Right forelimb (tissue), 1 donor: ENCODE data around the gene HSD17B12.
A peak's percentile ranks its signal among the peaks of the same experiment; 100 is the strongest.
"Not testable (repeated sequence)": the region's sequence is repeated elsewhere in the genome, so short reads cannot be mapped to it uniquely, and the experiment has no call there.

Source experiments
- DNase-seq: peaks from one replicate; pipeline ENCODE4 v3.0.0-alpha.2; 2018

HSD17B12 gene

GRCh38 chr11:43680521-43681400 is at the start of gene HSD17B12:
HSD17B12 (plus strand) TSS chr11:43680738; CDS start chr11:43680828, 90 bp downstream.
- DNase-seq: peak; percentile 99

GRCh38 chr11:43631732-43632131 is 48.8 kb upstream of the HSD17B12 start:
- DNase-seq: no peak

GRCh38 chr11:43632181-43632580 is 48.4 kb upstream of the HSD17B12 start:
- no peak for DNase-seq

- DNase-seq: no peak
Measured at GRCh38 chr11:43638717-43639116, 41.8 kb upstream of the HSD17B12 start.

- no peak for DNase-seq
Measured at GRCh38 chr11:43639224-43639623, 41.3 kb upstream of the HSD17B12 start.

GRCh38 chr11:43639920-43640319 is 40.6 kb upstream of the HSD17B12 start:
- no peak for DNase-seq

- DNase-seq: peak; percentile 91
Measured at GRCh38 chr11:43643898-43644620, 36.5 kb upstream of the HSD17B12 start.

GRCh38 chr11:43644621-43645299 is 35.8 kb upstream of the HSD17B12 start:
- DNase-seq: no peak

GRCh38 chr11:43646767-43647166 is 33.8 kb upstream of the HSD17B12 start:
- DNase-seq: no peak

- DNase-seq: no peak
Measured at GRCh38 chr11:43648888-43649287, 31.6 kb upstream of the HSD17B12 start.

- DNase-seq: no peak
Measured at GRCh38 chr11:43649501-43649900, 31.0 kb upstream of the HSD17B12 start.

- DNase-seq: no peak
Measured at GRCh38 chr11:43649921-43650320, 30.6 kb upstream of the HSD17B12 start.

- DNase-seq: not testable (repeated sequence)
Measured at GRCh38 chr11:43663018-43663417, 17.5 kb upstream of the HSD17B12 start.

GRCh38 chr11:43664295-43664694 is 16.2 kb upstream of the HSD17B12 start:
- no peak for DNase-seq

GRCh38 chr11:43671284-43671683 is 9.3 kb upstream of the HSD17B12 start:
- not testable (repeated sequence) for DNase-seq

GRCh38 chr11:43674560-43674959 is 6.0 kb upstream of the HSD17B12 start:
- DNase-seq: no peak

- no peak for DNase-seq
Measured at GRCh38 chr11:43676933-43677332, 3.6 kb upstream of the HSD17B12 start.

GRCh38 chr11:43681401-43681942 is 934 bp downstream of the HSD17B12 start:
- no peak for DNase-seq

- DNase-seq: not testable (repeated sequence)
Measured at GRCh38 chr11:43682081-43682480, 1.5 kb downstream of the HSD17B12 start.

- no peak for DNase-seq
Measured at GRCh38 chr11:43685440-43685839, 4.9 kb downstream of the HSD17B12 start.

GRCh38 chr11:43686207-43686606 is 5.7 kb downstream of the HSD17B12 start:
- DNase-seq: no peak

- DNase-seq: no peak
Measured at GRCh38 chr11:43687120-43687791, 6.7 kb downstream of the HSD17B12 start.
